ENCODE results near the gene PTPRO. TPM values are rescaled to one million over a fixed set of nuclear protein-coding genes. Genes with fewer than 3 reads are reported as not detected.

PTPRO gene
- total RNA-seq, 4 donors from 2014 or later: 0.52 to 5.0 (median 1.0) TPM

- H3K27ac ChIP-seq (replicated peaks in 1 of 4): no peak overlapping the region
- H3K36me3 ChIP-seq: no peaks in the 10 kb centered on the region
- TF ChIP-seq EP300 (IDR thresholded peaks at IDR 0.05): no peak
- no peak for TF ChIP-seq POLR2A (IDR thresholded peaks at IDR 0.05; ENCODE audit: low read depth)
- TF ChIP-seq POLR2AphosphoS5 (IDR thresholded peaks at IDR 0.05): no peak
- TF ChIP-seq, protein P1, sequence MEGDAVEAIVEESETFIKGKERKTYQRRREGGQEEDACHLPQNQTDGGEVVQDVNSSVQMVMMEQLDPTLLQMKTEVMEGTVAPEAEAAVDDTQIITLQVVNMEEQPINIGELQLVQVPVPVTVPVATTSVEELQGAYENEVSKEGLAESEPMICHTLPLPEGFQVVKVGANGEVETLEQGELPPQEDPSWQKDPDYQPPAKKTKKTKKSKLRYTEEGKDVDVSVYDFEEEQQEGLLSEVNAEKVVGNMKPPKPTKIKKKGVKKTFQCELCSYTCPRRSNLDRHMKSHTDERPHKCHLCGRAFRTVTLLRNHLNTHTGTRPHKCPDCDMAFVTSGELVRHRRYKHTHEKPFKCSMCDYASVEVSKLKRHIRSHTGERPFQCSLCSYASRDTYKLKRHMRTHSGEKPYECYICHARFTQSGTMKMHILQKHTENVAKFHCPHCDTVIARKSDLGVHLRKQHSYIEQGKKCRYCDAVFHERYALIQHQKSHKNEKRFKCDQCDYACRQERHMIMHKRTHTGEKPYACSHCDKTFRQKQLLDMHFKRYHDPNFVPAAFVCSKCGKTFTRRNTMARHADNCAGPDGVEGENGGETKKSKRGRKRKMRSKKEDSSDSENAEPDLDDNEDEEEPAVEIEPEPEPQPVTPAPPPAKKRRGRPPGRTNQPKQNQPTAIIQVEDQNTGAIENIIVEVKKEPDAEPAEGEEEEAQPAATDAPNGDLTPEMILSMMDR (IDR thresholded peaks at IDR 0.05): no peak
- no peaks in the 10 kb centered on the region for H3K9me3 ChIP-seq
- no peak overlapping the region for H3K4me3 ChIP-seq
- H3K27me3 ChIP-seq: no peaks in the 10 kb centered on the region
- no peaks in the 10 kb centered on the region for H3K4me1 ChIP-seq
- WGBS: 54% methylated on average over 4 of the region's 4 CpGs
- DNase-seq (ENCODE audit: extremely low spot score): no peak
- intact Hi-C loops (cut with DNase I): no loop called here
Observed at GRCh38 chr12:15497671-15498292, 175.5 kb downstream of the PTPRO start.

DNA sequence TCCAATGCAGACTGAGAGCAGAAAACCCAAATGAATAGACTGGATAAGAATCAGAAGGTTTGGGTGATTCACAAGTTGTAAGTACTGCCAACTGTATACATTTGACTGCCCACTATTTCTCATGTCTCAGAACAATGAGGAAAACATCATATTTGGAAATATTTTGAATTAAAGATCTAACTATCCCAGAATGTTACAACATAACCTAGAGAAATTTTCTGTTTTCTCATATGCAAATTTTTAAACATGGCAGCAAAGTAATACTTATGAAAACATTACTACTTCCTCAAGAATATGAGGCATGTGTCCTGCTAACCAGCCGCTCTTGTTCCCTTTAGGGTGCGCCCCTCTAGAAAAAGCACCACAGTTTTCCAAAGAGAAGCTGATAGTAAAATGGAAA is 179.9 kb downstream of the PTPRO start:
- H3K27ac ChIP-seq (replicated peaks in 1 of 4): no peak overlapping the region
- H3K36me3 ChIP-seq: no peaks in the 10 kb centered on the region
- intact Hi-C loops (cut with DNase I): no loop called here
- TF ChIP-seq, protein P1 (IDR thresholded peaks at IDR 0.05): no peak
- TF ChIP-seq EP300 (IDR thresholded peaks at IDR 0.05) (no peak), POLR2A (IDR thresholded peaks at IDR 0.05; ENCODE audit: low read depth) (no peak), POLR2AphosphoS5 (IDR thresholded peaks at IDR 0.05) (no peak)
- no peaks in the 10 kb centered on the region for H3K27me3 ChIP-seq
- no peak for DNase-seq (ENCODE audit: extremely low spot score)
- WGBS: 47% methylated on average over 2 of the region's 2 CpGs
- no peaks in the 10 kb centered on the region for H3K4me1 ChIP-seq
- no peaks in the 10 kb centered on the region for H3K9me3 ChIP-seq
- H3K4me3 ChIP-seq: no peak overlapping the region

GRCh38 chr12:15505616-15506015 is 183.3 kb downstream of the PTPRO start:
- Histone ChIP-seq H3K4me3 (no peak overlapping the region), H3K27ac (replicated peaks in 1 of 4) (no peak overlapping the region), H3K4me1 (no peaks in the 10 kb centered on the region), H3K36me3 (no peaks in the 10 kb centered on the region), H3K27me3 (no peaks in the 10 kb centered on the region), H3K9me3 (no peaks in the 10 kb centered on the region)
- no peak for DNase-seq (ENCODE audit: extremely low spot score)
- TF ChIP-seq, protein P1 (IDR thresholded peaks at IDR 0.05): no peak
- no peak for TF ChIP-seq EP300 (IDR thresholded peaks at IDR 0.05)
- TF ChIP-seq POLR2A (IDR thresholded peaks at IDR 0.05; ENCODE audit: low read depth): no peak
- no peak for TF ChIP-seq POLR2AphosphoS5 (IDR thresholded peaks at IDR 0.05)
- intact Hi-C loops (cut with DNase I): no loop called here
- 77% methylated on average over 4 of the region's 4 CpGs for WGBS

GRCh38 chr12:15515010-15515409 is 192.7 kb downstream of the PTPRO start:
- Histone ChIP-seq H3K27ac (replicated peaks in 1 of 4) (no peak overlapping the region), H3K27me3 (peaks cover 0 to 6% (median 0%) of the 10 kb centered on the region in 4 donors), H3K9me3 (no peaks in the 10 kb centered on the region), H3K4me1 (no peaks in the 10 kb centered on the region), H3K36me3 (no peaks in the 10 kb centered on the region), H3K4me3 (no peak overlapping the region)
- intact Hi-C loops (cut with DNase I): no loop called here
- no peak for TF ChIP-seq POLR2AphosphoS5 (IDR thresholded peaks at IDR 0.05)
- no peak for TF ChIP-seq EP300 (IDR thresholded peaks at IDR 0.05)
- TF ChIP-seq, protein P1 (IDR thresholded peaks at IDR 0.05): no peak
- no peak for TF ChIP-seq POLR2A (IDR thresholded peaks at IDR 0.05; ENCODE audit: low read depth)
- 67% methylated on average over 4 of the region's 4 CpGs for WGBS
- DNase-seq (ENCODE audit: extremely low spot score): no peak

DNA sequence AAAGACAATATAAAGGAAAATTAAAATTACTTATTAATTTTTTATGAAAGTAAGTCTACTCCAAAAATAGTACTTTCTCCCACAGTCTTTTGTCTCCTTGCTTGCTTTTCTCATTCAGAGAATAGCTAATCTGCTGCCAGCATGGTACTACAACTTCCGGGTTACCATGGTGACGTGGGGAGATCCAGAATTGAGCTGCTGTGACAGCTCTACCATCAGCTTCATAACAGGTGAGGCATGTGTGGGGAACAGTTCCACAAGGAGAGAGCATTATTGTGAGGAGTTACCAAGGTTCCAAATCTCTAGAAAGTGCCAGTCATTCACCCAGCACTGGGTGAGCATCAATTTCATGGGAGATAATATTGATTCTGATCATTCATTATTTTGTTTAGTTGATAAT is 197.8 kb downstream of the PTPRO start:
- DNase-seq (ENCODE audit: extremely low spot score): no peak
- Histone ChIP-seq H3K4me3 (no peak overlapping the region), H3K27ac (replicated peaks in 1 of 4) (no peak overlapping the region), H3K36me3 (no peaks in the 10 kb centered on the region), H3K9me3 (no peaks in the 10 kb centered on the region), H3K27me3 (peaks cover 0 to 6% (median 2%) of the 10 kb centered on the region in 4 donors), H3K4me1 (no peaks in the 10 kb centered on the region)
- WGBS: 90% methylated on average over 2 of the region's 2 CpGs
- intact Hi-C loops (cut with DNase I): loop anchor here (5.0 kb wide), 1 partner anchor 243 kb away; no protein-coding TSS in a partner anchor
- TF ChIP-seq, protein P1 (IDR thresholded peaks at IDR 0.05): no peak
- TF ChIP-seq POLR2AphosphoS5 (IDR thresholded peaks at IDR 0.05) (no peak), POLR2A (IDR thresholded peaks at IDR 0.05; ENCODE audit: low read depth) (no peak), EP300 (IDR thresholded peaks at IDR 0.05) (no peak)

All from esophagus muscularis mucosa (tissue), 4 donors.